ENCODE measurements around the gene EGR2.

Gene EGR2

GRCh38 chr10:62769574-62770242 lies 46.5 kb downstream of the EGR2 start:
- H4K91ac ChIP-seq (ENCODE audit: low read length): no peak overlapping the region
- H3K4me1 ChIP-seq (ENCODE audit: control insufficient read depth, insufficient read depth, low read depth, low read length): no peaks in the 10 kb centered on the region
- no peak overlapping the region for H3K18ac ChIP-seq (ENCODE audit: low read depth in 1 of 2, low read length in 2 of 2)
- no peak overlapping the region for H2BK120ac ChIP-seq (ENCODE audit: low read depth, low read length)
- WGBS: 98% methylated on average over 1 of the region's 1 CpG
- no peak overlapping the region for H3K4me2 ChIP-seq (ENCODE audit: low read length, poor library complexity, severe bottlenecking)
- no peak overlapping the region for H3K14ac ChIP-seq (ENCODE audit: low read length in 2 of 2)
- H2AK5ac ChIP-seq (ENCODE audit: low read length, severe bottlenecking): no peak overlapping the region
- H3K23ac ChIP-seq (ENCODE audit: low read length in 2 of 2): no peak overlapping the region
- H2BK5ac ChIP-seq (ENCODE audit: low read depth, low read length, poor library complexity, severe bottlenecking): no peak overlapping the region
- peak; percentile 6 for DNase-seq
- no peak overlapping the region for H3K9ac ChIP-seq (ENCODE audit: low read length)
- no peak overlapping the region for H2BK12ac ChIP-seq (ENCODE audit: low read length in 2 of 2)
- H3K36me3 ChIP-seq (ENCODE audit: control insufficient read depth in 1 of 2, insufficient read depth in 2 of 2, low read depth in 1 of 2, low read length in 2 of 2): no peaks in the 10 kb centered on the region
- H3K9me3 ChIP-seq (ENCODE audit: control insufficient read depth, low read length): no peaks in the 10 kb centered on the region
- no peaks in the 10 kb centered on the region for H3K79me1 ChIP-seq (replicated peaks; ENCODE audit: low read length, poor library complexity, severe bottlenecking)
- H3K4ac ChIP-seq (ENCODE audit: low read depth in 1 of 2, low read length in 2 of 2): no peak overlapping the region
- no peak overlapping the region for H2AFZ ChIP-seq (ENCODE audit: low read depth, low read length)
- no peak overlapping the region for H3K27ac ChIP-seq (ENCODE audit: low read length, poor library complexity, severe bottlenecking)
- H4K8ac ChIP-seq (ENCODE audit: low read length): no peak overlapping the region
- no peak overlapping the region for H3K4me3 ChIP-seq (ENCODE audit: insufficient read depth in 1 of 2, low read depth in 1 of 2, low read length in 2 of 2)
- H2BK15ac ChIP-seq (ENCODE audit: low read depth, poor library complexity, severe bottlenecking): no peak overlapping the region
- no peaks in the 10 kb centered on the region for H3K27me3 ChIP-seq (ENCODE audit: control insufficient read depth in 1 of 2, insufficient read depth in 1 of 2, low read length in 2 of 2)

DNA sequence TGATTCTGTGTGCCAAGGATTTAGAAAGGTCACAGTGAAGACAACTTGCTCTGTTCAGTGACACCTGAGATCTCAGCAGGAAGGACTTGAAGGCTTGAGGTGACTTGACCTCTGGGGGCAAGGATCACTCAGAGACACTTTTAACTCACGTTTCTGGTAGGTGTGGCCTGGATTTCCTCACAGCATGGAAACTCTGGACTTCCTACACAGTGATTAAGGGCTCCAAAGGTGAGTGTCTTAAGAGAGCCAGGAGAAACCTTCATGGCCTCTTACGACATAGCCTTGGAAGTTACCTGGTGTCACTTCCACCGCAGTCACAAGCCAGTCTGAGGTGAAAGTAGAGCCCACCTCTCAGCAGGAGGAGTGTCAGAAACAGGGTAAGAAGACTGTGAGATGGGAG lies 49.8 kb downstream of the EGR2 start:
- Histone ChIP-seq H2BK15ac (ENCODE audit: low read depth, poor library complexity, severe bottlenecking) (no peak overlapping the region), H2BK12ac (ENCODE audit: low read length in 2 of 2) (no peak overlapping the region), H3K9ac (ENCODE audit: low read length) (no peak overlapping the region), H2BK120ac (ENCODE audit: low read depth, low read length) (no peak overlapping the region), H2BK5ac (ENCODE audit: low read depth, low read length, poor library complexity, severe bottlenecking) (no peak overlapping the region), H3K9me3 (ENCODE audit: control insufficient read depth, low read length) (no peaks in the 10 kb centered on the region), H3K4me1 (ENCODE audit: control insufficient read depth, insufficient read depth, low read depth, low read length) (no peaks in the 10 kb centered on the region), H2AK5ac (ENCODE audit: low read length, severe bottlenecking) (no peak overlapping the region), H3K27ac (ENCODE audit: low read length, poor library complexity, severe bottlenecking) (no peak overlapping the region), H3K79me1 (replicated peaks; ENCODE audit: low read length, poor library complexity, severe bottlenecking) (no peaks in the 10 kb centered on the region), H4K8ac (ENCODE audit: low read length) (no peak overlapping the region), H3K4ac (ENCODE audit: low read depth in 1 of 2, low read length in 2 of 2) (no peak overlapping the region), H3K23ac (ENCODE audit: low read length in 2 of 2) (no peak overlapping the region), H4K91ac (ENCODE audit: low read length) (no peak overlapping the region), H3K18ac (ENCODE audit: low read depth in 1 of 2, low read length in 2 of 2) (no peak overlapping the region), H3K4me3 (ENCODE audit: insufficient read depth in 1 of 2, low read depth in 1 of 2, low read length in 2 of 2) (no peak overlapping the region), H3K36me3 (ENCODE audit: control insufficient read depth in 1 of 2, insufficient read depth in 2 of 2, low read depth in 1 of 2, low read length in 2 of 2) (no peaks in the 10 kb centered on the region), H2AFZ (ENCODE audit: low read depth, low read length) (no peak overlapping the region), H3K27me3 (ENCODE audit: control insufficient read depth in 1 of 2, insufficient read depth in 1 of 2, low read length in 2 of 2) (no peaks in the 10 kb centered on the region), H3K4me2 (ENCODE audit: low read length, poor library complexity, severe bottlenecking) (no peak overlapping the region), H3K14ac (ENCODE audit: low read length in 2 of 2) (no peak overlapping the region)
- no peak for DNase-seq
- WGBS: 65% methylated on average over 3 of the region's 3 CpGs

DNA sequence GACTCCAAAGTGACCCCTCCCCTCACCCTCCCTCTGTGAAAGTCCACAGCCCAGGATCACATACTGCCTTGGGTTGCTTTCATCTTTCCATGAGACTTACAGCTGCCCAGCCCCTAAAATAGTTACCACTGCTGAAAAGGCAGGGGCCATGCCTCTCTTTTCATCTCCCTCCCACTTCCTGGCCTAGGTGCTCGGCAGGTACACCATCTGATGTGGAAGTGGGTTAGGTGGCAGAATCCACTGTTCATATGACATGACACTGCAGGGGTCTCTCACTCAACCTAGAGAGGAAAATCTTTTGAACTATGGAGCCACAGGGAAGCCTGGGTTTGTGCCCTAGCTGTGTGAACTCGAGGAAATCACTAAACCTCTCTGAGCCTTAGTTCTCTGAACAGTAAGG lies 50.4 kb downstream of the EGR2 start:
- Histone ChIP-seq H3K4me1 (ENCODE audit: control insufficient read depth, insufficient read depth, low read depth, low read length) (no peaks in the 10 kb centered on the region), H3K36me3 (ENCODE audit: control insufficient read depth in 1 of 2, insufficient read depth in 2 of 2, low read depth in 1 of 2, low read length in 2 of 2) (no peaks in the 10 kb centered on the region), H2BK12ac (ENCODE audit: low read length in 2 of 2) (no peak overlapping the region), H4K8ac (ENCODE audit: low read length) (no peak overlapping the region), H3K4me2 (ENCODE audit: low read length, poor library complexity, severe bottlenecking) (no peak overlapping the region), H3K4ac (ENCODE audit: low read depth in 1 of 2, low read length in 2 of 2) (no peak overlapping the region), H3K23ac (ENCODE audit: low read length in 2 of 2) (no peak overlapping the region), H2BK120ac (ENCODE audit: low read depth, low read length) (no peak overlapping the region), H2BK15ac (ENCODE audit: low read depth, poor library complexity, severe bottlenecking) (no peak overlapping the region), H3K9ac (ENCODE audit: low read length) (no peak overlapping the region), H3K9me3 (ENCODE audit: control insufficient read depth, low read length) (no peaks in the 10 kb centered on the region), H2BK5ac (ENCODE audit: low read depth, low read length, poor library complexity, severe bottlenecking) (no peak overlapping the region), H3K18ac (ENCODE audit: low read depth in 1 of 2, low read length in 2 of 2) (no peak overlapping the region), H2AK5ac (ENCODE audit: low read length, severe bottlenecking) (no peak overlapping the region), H3K27me3 (ENCODE audit: control insufficient read depth in 1 of 2, insufficient read depth in 1 of 2, low read length in 2 of 2) (no peaks in the 10 kb centered on the region), H4K91ac (ENCODE audit: low read length) (no peak overlapping the region), H3K4me3 (ENCODE audit: insufficient read depth in 1 of 2, low read depth in 1 of 2, low read length in 2 of 2) (no peak overlapping the region), H3K79me1 (replicated peaks; ENCODE audit: low read length, poor library complexity, severe bottlenecking) (no peaks in the 10 kb centered on the region), H2AFZ (ENCODE audit: low read depth, low read length) (no peak overlapping the region), H3K27ac (ENCODE audit: low read length, poor library complexity, severe bottlenecking) (no peak overlapping the region), H3K14ac (ENCODE audit: low read length in 2 of 2) (no peak overlapping the region)
- DNase-seq: no peak
- no CpG with 5 or more reads among the region's 2 CpGs for WGBS

GRCh38 chr10:62764011-62764410 lies 52.2 kb downstream of the EGR2 start:
- Histone ChIP-seq H3K27me3 (ENCODE audit: control insufficient read depth in 1 of 2, insufficient read depth in 1 of 2, low read length in 2 of 2) (no peaks in the 10 kb centered on the region), H3K14ac (ENCODE audit: low read length in 2 of 2) (no peak overlapping the region), H2BK12ac (ENCODE audit: low read length in 2 of 2) (no peak overlapping the region), H3K23ac (ENCODE audit: low read length in 2 of 2) (no peak overlapping the region), H3K36me3 (ENCODE audit: control insufficient read depth in 1 of 2, insufficient read depth in 2 of 2, low read depth in 1 of 2, low read length in 2 of 2) (no peaks in the 10 kb centered on the region), H2BK120ac (ENCODE audit: low read depth, low read length) (no peak overlapping the region), H3K79me1 (replicated peaks; ENCODE audit: low read length, poor library complexity, severe bottlenecking) (no peaks in the 10 kb centered on the region), H2BK5ac (ENCODE audit: low read depth, low read length, poor library complexity, severe bottlenecking) (no peak overlapping the region), H3K27ac (ENCODE audit: low read length, poor library complexity, severe bottlenecking) (no peak overlapping the region), H2AFZ (ENCODE audit: low read depth, low read length) (no peak overlapping the region), H2AK5ac (ENCODE audit: low read length, severe bottlenecking) (no peak overlapping the region), H3K18ac (ENCODE audit: low read depth in 1 of 2, low read length in 2 of 2) (no peak overlapping the region), H3K9me3 (ENCODE audit: control insufficient read depth, low read length) (no peaks in the 10 kb centered on the region), H3K4ac (ENCODE audit: low read depth in 1 of 2, low read length in 2 of 2) (no peak overlapping the region), H3K9ac (ENCODE audit: low read length) (no peak overlapping the region), H4K91ac (ENCODE audit: low read length) (no peak overlapping the region), H3K4me3 (ENCODE audit: insufficient read depth in 1 of 2, low read depth in 1 of 2, low read length in 2 of 2) (no peak overlapping the region), H4K8ac (ENCODE audit: low read length) (no peak overlapping the region), H3K4me2 (ENCODE audit: low read length, poor library complexity, severe bottlenecking) (no peak overlapping the region), H3K4me1 (ENCODE audit: control insufficient read depth, insufficient read depth, low read depth, low read length) (no peaks in the 10 kb centered on the region), H2BK15ac (ENCODE audit: low read depth, poor library complexity, severe bottlenecking) (no peak overlapping the region)
- WGBS: 94% methylated on average over 3 of the region's 4 CpGs
- no peak for DNase-seq
